Measurements from ENCODE around the gene CRMP1.

The CRMP1 gene

GRCh38 chr4:5796976-5797375, 95.9 kb downstream of the CRMP1 start:
- DNase-seq (ENCODE audit: low spot score) = no peak

GRCh38 chr4:5795580-5795979, 97.3 kb downstream of the CRMP1 start:
- no peak for DNase-seq (ENCODE audit: low spot score)

GRCh38 chr4:5793514-5793913, 99.4 kb downstream of the CRMP1 start:
- no peak for DNase-seq (ENCODE audit: low spot score)

GRCh38 chr4:5791654-5792053, 101.2 kb downstream of the CRMP1 start:
- DNase-seq (ENCODE audit: low spot score) = no peak

GRCh38 chr4:5790546-5790857, 102.4 kb downstream of the CRMP1 start:
- DNase-seq (ENCODE audit: low spot score) = no peak

GRCh38 chr4:5789141-5789540, 103.7 kb downstream of the CRMP1 start:
- DNase-seq (ENCODE audit: low spot score) = no peak

GRCh38 chr4:5788144-5788543, 104.7 kb downstream of the CRMP1 start:
- no peak for DNase-seq (ENCODE audit: low spot score)

- DNase-seq (ENCODE audit: low spot score) = no peak
These were observed 105.6 kb downstream of the CRMP1 start for GRCh38 chr4:5787311-5787710.

- no peak for DNase-seq (ENCODE audit: low spot score)
These were observed 106.8 kb downstream of the CRMP1 start for GRCh38 chr4:5785806-5786680.

- DNase-seq (ENCODE audit: low spot score) = no peak
These were observed 107.8 kb downstream of the CRMP1 start for GRCh38 chr4:5784960-5785611.

- no peak for DNase-seq (ENCODE audit: low spot score)
These were observed 108.9 kb downstream of the CRMP1 start for GRCh38 chr4:5784021-5784420.

- no peak for DNase-seq (ENCODE audit: low spot score)
These were observed 109.4 kb downstream of the CRMP1 start for GRCh38 chr4:5783486-5783885.

GRCh38 chr4:5782829-5783476, 109.9 kb downstream of the CRMP1 start:
- DNase-seq (ENCODE audit: low spot score) = no peak

GRCh38 chr4:5781691-5782090, 111.2 kb downstream of the CRMP1 start:
- DNase-seq (ENCODE audit: low spot score) = no peak

GRCh38 chr4:5780831-5781480, 111.9 kb downstream of the CRMP1 start:
- DNase-seq (ENCODE audit: low spot score) = no peak

- no peak for DNase-seq (ENCODE audit: low spot score)
These were observed 116.4 kb downstream of the CRMP1 start for GRCh38 chr4:5776510-5776909.

- DNase-seq (ENCODE audit: low spot score) = no peak
These were observed 118.4 kb downstream of the CRMP1 start for GRCh38 chr4:5774416-5775036.

GRCh38 chr4:5773271-5773555, 119.7 kb downstream of the CRMP1 start:
- DNase-seq (ENCODE audit: low spot score) = no peak

GRCh38 chr4:5772528-5773270, 120.2 kb downstream of the CRMP1 start:
- no peak for DNase-seq (ENCODE audit: low spot score)

Measured in CD4-positive, alpha-beta T cell treated with Interleukin-6 at 100 ng/mL for 8 hours (primary cell).